GM19395 (cell line): ENCODE data around the gene DAP.
"Not testable (repeated sequence)": the region's sequence is repeated elsewhere in the genome, so short reads cannot be mapped to it uniquely, and the experiment has no call there.

Experiments
- ATAC-seq: cut with Tn5 transposase; IDR thresholded peaks from one replicate; pipeline ENCODE4 v1.9.1; 2021; ENCODE audit warnings: mild to moderate bottlenecking, moderate library complexity; ENCODE audit not compliant: unreplicated experiment

Gene DAP, protein sequence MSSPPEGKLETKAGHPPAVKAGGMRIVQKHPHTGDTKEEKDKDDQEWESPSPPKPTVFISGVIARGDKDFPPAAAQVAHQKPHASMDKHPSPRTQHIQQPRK

DNA sequence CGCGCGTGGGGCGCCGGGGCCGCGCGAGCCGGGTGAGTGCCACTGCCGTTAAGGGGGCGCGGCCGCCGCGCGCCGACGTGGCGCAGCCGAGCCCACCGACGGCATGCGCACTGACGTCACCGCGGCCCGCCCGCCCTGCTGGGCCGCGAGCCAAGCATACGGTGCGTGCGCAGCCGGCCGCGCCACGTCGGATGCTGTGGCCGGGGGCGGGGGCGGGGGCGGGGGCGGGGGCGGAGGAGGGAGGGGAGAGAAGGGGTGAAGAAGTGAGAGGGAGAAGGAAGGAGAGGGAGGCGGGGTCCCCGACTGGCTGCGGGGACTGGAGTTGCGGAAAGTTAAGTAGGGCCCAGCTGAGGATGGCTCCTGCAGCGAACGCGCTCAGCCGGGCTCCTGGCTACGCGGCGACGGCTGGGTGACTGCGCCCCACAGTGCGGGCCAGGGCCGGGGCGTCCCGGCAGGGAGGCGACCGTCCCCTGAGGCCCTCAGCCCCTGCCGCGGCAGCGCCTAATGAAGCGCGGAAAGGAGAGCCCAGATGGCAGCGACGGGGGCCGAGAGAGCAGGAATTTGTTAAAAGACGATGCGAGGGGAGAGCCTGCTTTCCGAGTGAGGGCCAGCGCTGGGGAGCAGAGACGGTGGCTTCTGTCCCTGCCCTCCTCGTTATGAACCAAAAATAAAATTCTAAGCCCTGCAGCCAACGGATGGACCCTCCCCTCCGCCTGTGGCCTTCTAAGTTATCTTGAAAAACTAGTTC, at the start of gene DAP:
TSS of gene DAP (minus strand) at position 50 of the 748 bp plus-strand sequence. CDS start 166 bp downstream, outside the sequence.
- ATAC-seq: peak; percentile 69

DNA sequence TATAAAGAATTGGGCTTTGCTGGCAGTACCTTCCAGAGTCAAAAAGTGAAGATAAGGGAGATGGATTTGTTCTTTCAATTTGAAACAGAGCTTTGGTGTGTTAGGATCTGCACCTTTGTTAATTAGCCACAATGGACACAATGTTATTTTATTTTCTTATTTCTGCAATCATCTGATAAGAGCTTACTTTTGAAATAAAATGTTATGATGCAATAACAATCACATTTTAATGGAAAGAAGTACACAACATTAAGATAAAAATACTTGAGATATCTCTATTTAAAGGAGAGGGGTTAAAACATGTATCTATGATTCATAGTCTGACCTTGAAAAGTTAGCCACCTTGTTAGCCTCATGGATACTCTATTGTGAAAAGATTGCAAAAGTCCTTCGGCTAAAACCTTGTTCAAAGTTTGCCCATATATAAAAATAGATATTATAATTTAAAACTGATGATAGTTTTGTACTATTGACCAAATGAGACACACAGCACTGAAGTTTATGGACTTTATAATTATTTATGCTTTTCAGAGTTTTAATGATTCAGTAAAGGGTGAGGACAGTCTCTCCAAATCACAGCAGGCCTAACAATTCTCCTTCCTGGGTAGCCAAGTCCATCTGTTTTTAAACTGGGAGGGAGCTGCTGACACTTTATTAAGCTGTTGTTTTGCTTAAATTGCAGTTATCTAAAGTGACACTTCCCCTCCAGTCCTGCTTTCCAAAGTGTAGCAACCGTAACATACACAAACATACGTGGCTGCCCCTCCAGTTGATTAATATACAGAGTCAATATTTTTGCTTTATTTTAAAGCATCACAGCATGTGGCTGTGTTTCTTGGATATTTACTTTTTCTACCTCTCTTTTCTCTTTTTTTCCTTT, 47.6 kb upstream of the DAP start:
- ATAC-seq: no peak

DNA sequence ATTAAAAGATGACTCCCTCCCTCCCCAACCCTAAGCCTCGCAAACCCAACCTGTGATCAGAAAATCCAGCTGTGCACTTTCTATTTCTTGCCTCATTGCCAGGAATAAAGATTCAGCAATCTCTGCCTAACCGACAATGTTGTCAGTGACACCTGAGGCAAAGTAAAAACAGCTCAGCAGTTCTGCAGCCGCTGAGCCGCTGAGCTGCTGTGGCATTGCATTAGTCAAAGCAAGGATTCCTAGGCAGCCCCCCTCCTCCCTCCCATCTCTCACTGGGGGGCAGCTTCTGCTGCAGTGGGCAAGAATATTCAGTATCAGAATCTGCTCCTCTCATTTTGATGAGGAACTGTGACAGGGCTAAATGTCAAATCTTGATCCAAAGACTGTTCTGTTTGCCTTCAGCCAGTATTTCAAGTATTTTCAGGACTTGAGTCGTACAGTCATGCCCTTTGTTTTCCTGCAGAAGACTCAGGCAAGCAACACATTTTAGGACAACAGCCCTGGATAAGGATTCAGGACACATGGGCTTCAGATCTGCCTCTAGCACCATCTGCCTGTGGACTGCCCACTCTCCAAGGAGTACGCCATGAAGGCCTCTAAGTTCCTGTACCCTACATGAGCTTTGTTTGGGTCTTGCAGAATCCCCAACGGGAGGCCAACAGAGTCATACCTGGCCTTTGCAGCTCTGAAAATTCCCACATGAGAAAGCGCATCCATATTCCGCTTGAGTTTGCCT, 41.1 kb upstream of the DAP start:
- no peak for ATAC-seq

DNA sequence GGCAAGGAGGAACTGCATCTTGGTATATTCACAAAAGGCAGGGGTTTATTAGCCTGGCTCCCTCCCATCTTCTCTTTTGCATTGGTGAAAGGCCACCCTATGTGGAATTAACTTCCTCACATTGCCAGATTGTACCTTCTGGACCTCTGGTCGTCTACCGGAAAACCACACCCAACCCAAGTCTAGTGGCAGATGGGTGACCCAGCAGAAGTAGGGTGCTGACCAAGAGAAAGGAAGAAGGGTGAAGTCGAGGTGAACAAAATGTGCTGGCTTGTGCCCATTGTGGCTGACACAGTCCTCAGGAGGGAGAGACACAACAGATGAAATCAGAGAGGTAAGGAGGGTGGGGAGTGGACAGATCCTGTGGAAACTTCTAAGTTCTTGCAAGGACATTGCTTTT, 39.8 kb upstream of the DAP start:
- no peak for ATAC-seq

DNA sequence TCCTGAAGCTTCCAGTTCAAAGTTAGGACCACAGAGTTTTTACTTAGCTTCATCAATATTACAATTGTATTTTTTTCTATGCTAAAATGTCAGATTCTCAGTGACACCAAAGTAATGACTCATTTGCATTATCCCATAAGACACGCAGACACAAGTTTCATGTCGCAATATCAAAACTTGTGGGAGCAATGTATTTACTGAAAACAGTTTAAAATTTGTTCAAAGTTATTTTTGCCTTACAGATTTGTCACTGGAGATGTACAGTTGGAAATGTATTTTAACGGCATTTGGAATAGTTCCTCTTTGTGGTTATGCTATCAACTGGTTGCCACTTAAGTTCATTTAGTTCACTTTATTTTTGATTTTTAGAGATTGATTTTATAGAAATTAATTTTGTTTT, 36.2 kb upstream of the DAP start:
- no peak for ATAC-seq

DNA sequence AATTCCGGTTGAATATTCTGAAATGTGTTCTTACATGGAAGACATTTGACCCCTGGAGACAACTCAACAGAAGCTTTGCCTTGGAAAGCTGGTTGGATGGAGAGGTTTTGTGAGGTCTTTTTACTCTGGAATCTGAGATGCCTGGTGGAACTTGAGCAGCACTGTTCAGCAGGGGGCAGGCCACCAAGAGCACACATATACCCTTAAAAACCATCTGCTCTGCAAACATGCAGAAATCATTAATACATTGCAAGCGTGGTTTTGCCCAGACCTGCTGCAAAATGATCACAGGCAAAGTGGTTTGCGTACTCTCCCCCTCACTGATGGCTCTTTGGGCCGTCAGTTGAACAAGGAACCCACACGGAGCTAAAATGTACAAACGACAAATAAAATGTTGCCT, 32.8 kb upstream of the DAP start:
- no peak for ATAC-seq

DNA sequence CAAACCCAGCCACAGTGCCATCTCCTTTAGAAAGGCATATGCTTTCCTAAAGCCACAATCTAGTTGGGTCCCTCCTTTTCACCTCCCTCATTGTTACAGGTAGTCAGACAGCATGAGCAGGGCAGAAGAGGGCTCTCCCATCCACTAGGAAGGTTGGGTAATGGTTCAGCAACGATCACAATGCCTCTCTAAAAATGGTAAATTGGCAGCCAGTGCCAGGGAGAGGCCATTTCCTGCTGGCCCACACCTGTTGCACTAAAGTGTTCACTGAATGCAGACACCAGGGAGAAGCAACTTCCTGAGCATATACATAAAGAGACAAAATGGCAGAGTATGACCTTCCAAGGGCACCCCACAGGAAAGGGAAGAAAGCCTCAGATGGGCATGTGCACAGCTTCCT, 31.3 kb upstream of the DAP start:
- ATAC-seq: no peak

DNA sequence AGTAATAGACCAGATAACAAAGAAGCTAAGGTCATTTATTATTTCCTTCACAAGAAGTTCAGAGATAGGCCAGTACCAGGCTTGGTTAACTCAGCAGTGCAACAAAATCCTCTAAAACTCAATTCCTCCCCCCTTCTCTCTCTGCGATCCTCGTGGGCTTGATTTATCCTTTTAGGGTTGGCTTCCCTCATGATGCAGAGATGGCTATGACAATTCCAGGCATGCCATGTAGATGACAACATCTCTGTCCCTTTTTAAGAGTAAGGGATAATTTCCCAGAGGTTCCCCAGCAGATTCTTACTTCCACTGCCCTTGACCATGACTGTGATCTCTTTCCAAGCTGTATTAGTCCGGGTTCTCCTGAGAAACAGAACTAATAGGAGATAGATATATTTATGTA, 28.7 kb upstream of the DAP start:
- ATAC-seq: no peak

DNA sequence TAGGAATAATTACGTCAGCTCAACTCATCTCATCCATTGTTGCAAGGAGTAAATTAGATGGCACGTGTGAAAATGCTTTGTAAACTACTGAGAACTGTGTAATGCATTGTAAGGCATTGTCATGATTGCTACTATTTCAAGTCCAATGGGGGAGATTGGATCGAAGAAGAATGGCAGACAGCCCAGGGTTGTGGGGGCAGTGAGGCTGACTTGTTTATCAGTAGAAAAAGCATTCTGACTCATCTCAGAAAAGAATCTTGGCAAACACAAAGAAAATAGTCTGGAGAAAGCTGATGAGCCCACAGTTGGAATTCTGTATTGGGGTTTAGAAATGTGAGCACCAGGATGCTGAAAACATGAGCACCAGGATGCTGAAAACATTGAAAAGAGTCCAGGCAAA, 28.0 kb upstream of the DAP start:
- no peak for ATAC-seq

DNA sequence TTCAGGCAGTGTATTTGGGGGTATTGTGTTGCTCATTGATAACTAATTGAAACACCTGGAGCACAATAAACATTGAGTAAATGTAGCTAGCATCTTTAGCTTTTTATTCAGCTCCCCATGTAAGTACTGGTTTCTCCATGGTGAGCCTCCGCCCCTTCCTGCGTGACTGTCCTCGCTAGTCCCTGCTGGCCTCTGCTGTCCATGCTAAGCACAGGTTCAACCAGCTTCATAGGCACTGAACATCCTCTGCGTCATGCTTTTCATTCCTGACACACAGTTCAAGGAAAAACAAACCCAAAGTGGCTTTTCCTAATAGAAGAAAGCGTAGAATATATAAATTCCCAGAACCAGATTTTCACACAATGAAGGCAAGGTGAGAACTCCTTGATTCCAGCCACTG, 27.3 kb upstream of the DAP start:
- ATAC-seq: no peak

DNA sequence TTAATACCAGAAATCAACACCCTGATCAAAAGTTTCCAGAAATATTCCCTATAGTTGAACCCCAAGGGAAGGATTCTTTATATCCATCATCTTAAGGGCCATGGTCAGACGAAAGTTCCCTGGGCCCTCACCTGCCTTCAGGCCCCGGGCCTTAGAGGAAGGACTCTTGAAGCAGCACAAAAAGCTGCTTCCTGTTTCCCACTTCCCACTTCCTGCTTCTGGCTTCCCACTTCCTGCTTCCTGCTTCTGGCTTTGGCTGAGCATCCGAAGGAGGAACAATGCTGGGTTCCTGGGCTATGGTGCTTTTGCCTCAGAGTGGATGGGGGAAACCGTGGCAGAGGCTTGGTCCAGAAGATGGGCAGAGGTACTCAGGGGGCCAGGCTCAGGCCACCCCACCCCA, 25.8 kb upstream of the DAP start:
- ATAC-seq: no peak

DNA sequence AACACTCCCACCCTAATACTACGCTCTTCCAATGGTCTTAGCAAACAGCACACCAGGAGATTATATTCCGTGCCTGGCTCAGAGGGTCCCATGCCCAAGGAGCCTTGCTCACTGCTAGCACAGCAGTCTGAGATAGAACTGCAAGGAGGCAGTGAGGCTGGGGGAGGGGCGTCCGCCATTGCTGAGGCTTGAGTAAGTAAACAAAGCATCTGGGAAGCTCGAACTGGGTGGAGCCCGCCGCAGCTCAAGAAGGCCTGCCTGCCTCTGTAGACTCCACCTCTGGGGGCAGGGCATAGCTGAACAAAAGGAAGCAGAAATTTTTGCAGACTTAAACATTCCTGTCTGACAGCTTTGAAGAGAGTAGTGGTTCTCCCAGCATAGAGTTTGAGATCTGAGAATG, 19.2 kb upstream of the DAP start:
- not testable (repeated sequence) for ATAC-seq

DNA sequence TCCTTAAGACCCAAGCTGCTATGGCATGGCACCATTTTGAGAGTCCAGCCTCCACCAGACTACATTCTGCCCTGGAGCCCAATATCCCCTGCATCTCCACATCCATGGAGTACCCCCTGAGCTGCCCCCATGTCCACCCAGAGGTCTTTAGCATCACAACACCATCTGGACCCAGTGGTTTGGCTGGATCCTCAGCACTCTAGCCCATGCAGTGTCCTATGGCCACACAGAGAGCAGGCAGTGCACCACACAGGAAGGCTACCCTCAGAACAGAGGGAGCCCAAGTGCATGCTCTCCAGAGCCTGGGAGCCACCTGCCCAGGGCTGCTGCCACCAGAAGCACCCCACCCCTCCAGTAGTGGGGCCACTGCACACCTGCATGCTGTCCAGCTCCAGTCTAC, 18.6 kb upstream of the DAP start:
- no peak for ATAC-seq

DNA sequence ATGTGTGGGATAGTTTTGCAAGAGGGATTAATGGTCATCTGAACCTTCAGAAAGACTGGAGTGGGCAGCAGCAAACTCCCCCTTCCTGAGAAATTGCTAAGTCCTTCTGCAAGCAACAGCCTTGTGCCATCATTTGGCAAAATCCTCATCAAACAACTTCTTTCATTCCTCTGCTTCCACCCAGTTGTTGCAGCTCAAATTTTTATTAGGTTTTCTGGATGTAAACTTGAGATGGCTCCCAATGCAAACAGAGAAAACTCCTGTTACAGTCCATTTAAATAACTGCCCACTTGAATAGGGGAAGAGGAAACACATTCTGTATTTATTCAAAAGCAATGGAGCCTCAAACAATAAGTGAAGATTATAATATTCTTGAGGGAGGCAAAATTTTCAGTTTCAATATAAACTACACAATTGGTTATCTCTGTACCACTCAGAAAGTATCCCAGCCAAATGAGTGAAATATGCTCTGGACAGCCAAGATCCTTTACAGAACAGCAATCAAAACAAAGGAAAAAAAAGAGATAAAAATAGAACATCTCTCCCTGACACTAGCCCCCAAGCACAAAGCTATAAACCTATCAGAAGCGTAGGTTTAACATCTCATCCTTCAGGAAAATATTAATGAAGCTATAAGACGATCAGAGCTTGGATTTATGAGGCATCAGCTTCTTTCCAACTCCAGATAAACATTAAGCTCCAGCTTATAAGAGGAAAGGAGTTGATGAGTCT, 17.3 kb upstream of the DAP start:
- ATAC-seq: no peak

DNA sequence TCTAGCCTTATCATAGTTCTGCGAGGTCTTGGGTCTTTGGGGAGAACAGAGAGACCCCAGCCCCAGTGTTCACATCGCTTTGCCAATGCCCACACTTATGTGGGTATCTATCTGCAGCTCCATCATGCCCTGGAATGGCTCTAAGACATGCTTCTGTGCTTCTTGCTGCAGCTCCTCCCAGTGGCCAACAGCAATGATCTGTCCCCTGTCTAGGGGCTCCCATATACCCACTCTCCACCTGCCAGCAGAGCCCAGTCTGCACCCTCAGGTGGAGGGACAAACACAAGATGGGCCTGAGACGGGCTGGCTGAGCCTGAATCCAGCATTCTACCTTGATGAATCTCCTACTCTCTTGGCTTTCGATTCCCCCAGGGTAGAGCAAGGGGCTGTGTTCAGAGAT, 14.6 kb upstream of the DAP start:
- ATAC-seq: no peak

DNA sequence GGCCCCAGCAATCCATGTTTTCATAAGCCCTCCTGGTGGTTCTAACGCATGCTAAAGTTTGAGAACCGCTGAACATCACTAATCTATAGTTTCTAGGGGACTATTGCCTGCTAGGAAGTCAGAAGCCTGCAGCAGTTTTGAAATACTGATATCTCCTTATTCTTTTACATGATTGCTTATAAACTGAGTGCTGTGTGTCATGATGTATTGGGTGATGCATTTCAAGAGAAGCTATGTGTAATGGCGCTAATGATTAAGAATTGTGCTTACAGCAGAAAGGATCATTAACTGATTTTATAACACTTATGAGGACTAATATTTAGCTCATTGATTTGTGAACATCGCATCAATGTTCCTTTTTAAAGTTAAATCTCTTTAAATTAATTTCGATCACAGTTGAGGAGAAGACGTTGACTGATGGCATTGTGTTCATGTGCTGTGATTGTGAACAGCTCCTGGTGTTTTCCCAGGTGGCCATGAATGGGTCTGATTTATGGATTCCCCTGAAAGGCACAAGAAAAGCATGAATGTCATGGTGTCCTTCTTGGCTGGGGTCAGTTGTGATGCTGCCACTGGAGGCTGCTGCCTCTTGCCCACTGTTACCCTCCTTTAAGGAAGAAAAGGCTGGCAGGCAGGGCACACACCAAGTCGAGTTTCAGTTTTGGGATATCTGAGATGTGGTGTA, 12.0 kb upstream of the DAP start:
- no peak for ATAC-seq

DNA sequence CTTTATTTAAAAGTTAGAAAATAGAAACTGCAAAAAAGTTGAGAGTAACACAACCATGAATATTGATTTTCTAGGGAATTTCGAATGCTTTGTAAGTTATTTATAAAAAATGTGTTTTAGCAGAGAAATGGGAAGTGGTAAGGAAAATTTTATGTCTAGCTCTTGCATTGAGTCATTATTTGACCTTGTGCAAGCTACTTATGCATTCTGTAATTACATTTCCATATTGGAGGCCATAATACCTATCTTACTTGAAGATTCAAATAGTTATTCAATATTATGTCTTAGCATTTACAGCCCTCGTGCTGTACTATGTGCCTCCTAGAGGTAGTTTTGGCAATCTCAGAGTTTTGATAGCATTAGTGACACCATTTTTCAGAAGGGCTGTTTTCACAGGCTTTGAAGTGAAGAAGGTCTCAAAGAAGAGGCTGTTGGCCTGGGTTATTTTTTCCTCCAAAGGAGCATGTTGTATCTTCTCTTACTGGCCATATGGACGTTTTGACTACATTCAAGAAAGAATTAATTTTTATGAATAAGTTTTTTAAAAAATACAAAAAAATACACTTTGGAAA, 7.4 kb upstream of the DAP start:
- no peak for ATAC-seq

DNA sequence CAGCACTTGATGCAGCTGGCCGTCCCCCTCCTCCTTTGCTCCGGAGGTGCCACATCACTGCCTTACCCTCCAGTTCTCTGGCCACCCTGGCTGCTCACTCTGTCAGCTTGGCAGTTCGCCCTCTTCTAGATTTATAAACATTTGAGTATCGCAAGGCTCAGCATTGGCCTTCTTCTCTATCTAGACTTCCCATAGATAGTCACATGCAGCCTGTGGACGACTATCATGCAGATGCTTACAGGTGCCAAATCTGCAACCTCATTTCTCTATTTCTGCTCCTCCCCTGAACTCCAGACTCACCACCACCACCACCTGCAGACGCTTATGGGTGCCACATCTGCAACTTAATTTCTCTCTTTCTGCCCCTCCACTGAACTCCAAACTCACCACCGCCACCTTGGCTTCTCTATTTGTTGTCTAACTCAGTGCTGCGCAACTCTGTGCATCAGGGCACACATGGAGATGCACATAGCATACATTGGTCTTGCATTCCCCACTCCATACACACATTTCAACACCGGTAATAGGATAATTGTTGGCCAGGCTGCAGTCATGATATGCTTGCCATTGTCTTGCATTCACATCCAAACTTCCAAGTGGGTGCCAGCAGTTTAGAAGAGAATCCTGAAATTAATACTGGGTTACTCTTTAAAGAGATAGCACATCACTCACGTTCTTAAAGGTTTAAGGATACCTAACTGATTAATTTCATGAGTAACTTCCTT, 1.9 kb upstream of the DAP start:
- ATAC-seq: no peak
